Esophagus muscularis mucosa (tissue), 4 donors: ENCODE results near the gene FREM1. TPM values are rescaled to one million over a fixed set of nuclear protein-coding genes. Genes with fewer than 3 reads are reported as not detected.

ENCODE experiments used
- DNase-seq: peaks from one replicate; pipeline ENCODE4 v3.0.0-alpha.2; 2017; ENCODE audit errors: extremely low spot score
- H3K27ac ChIP-seq, 4 donors: fragments of 200-600 bp; sonication (generic); replicated peaks in 1 of 4; 1 replicate in 3 of 4; 2 replicates in 1 of 4; pipeline ENCODE4 v1.5.1; 2016 to 2019; ENCODE audit warnings: mild to moderate bottlenecking in 1 of 4
- H3K27me3 ChIP-seq, 4 donors: fragments of 200-600 bp; sonication (generic); one replicate each; pipeline versions ENCODE4 v1.5.1 to v1.6.0; 2016 to 2019
- H3K36me3 ChIP-seq, 4 donors: fragments of 200-600 bp; sonication (generic); one replicate each; pipeline ENCODE4 v1.5.1; 2016 to 2019
- H3K4me1 ChIP-seq, 4 donors: fragments of 200-600 bp; sonication (generic); one replicate each; pipeline ENCODE4 v1.5.1; 2016 to 2019
- H3K4me3 ChIP-seq, 4 donors: fragments of 200-600 bp; sonication (generic); 1 replicate in 2 of 4; 2 replicates in 2 of 4; pipeline ENCODE4 v1.5.1; 2016 to 2019; ENCODE audit warnings: mild to moderate bottlenecking in 4 of 4, moderate library complexity in 1 of 4
- H3K9me3 ChIP-seq, 4 donors: fragments of 200-600 bp; sonication (generic); 1 replicate in 3 of 4; 2 replicates in 1 of 4; pipeline ENCODE4 v1.5.1; 2016 to 2019
- CTCF ChIP-seq, 3 experiments: fragments of 200-600 bp in 2 of 3; fragments of 450-650 bp in 1 of 3; sonication (generic) in 2 of 3; IDR thresholded peaks; one replicate each; pipeline ENCODE4 v1.5.1; 2017 to 2019; ENCODE audit warnings: antibody characterized with exemption in 3 of 3, mild to moderate bottlenecking in 2 of 3, moderate library complexity in 1 of 3
- EP300 ChIP-seq: sonication (generic); formaldehyde crosslinking; IDR thresholded peaks from one replicate; pipeline ENCODE4 v1.6.1; 2017; ENCODE audit warnings: antibody characterized with exemption
- POLR2A ChIP-seq: fragments of 450-650 bp; IDR thresholded peaks from one replicate; pipeline ENCODE4 v1.6.1; 2017; ENCODE audit warnings: antibody characterized with exemption, moderate library complexity, mild to moderate bottlenecking, low read depth
- POLR2AphosphoS5 ChIP-seq, 2 donors: sonication (generic); formaldehyde crosslinking; IDR thresholded peaks; one replicate each; pipeline ENCODE4 v1.6.1; 2017; ENCODE audit warnings: antibody characterized with exemption in 2 of 2
- WGBS: methylation state at CpG from one replicate; pipeline ENCODE4 v1.1.5; 2018; 5-methylcytosine and 5-hydroxymethylcytosine counted together
- intact Hi-C: fragments of 100-400 bp; cut with DNase I; formaldehyde crosslinking; loops from one replicate; pipeline ENCODE4 v1.15.1; 2023
- total RNA-seq, 4 donors: library from RNA; depleted of rRNA; stranded (reverse); fragments of >200 nt; gene quantifications; one replicate each; pipeline versions ENCODE4 v1.1.0 to v1.2.1, GENCODE V29; 2016

The FREM1 gene
- total RNA-seq, 4 donors from 2014 or later: 0.58 to 3.5 (median 1.9) TPM

GRCh38 chr9:14868772-14869583, 41.2 kb downstream of the FREM1 start:
- no peak for DNase-seq
- TF ChIP-seq CTCF (IDR thresholded peaks at IDR 0.05): no peak
- TF ChIP-seq EP300: no peak
- no peak for TF ChIP-seq POLR2A
- no peak for TF ChIP-seq POLR2AphosphoS5 (IDR thresholded peaks at IDR 0.05)
- H3K9me3 ChIP-seq: no peaks in the 10 kb centered on the region
- 56% methylated on average over 15 of the region's 16 CpGs for WGBS
- H3K4me3 ChIP-seq: no peak overlapping the region
- no peaks in the 10 kb centered on the region for H3K27me3 ChIP-seq
- intact Hi-C loops: no loop called here
- H3K36me3 ChIP-seq: no peaks in the 10 kb centered on the region
- H3K4me1 ChIP-seq: no peaks in the 10 kb centered on the region
- no peak overlapping the region for H3K27ac ChIP-seq

GRCh38 chr9:14868418-14868771, 41.8 kb downstream of the FREM1 start:
- no peak for DNase-seq
- 80% methylated on average over 4 of the region's 4 CpGs for WGBS
- Histone ChIP-seq H3K27ac (no peak overlapping the region), H3K4me3 (no peak overlapping the region), H3K36me3 (no peaks in the 10 kb centered on the region), H3K4me1 (no peaks in the 10 kb centered on the region), H3K9me3 (no peaks in the 10 kb centered on the region), H3K27me3 (no peaks in the 10 kb centered on the region)
- intact Hi-C loops: no loop called here
- TF ChIP-seq CTCF (IDR thresholded peaks at IDR 0.05) (no peak), POLR2AphosphoS5 (IDR thresholded peaks at IDR 0.05) (no peak), POLR2A (no peak), EP300 (no peak)

- Histone ChIP-seq H3K4me3 (no peak overlapping the region), H3K27me3 (no peaks in the 10 kb centered on the region), H3K4me1 (no peaks in the 10 kb centered on the region), H3K27ac (no peak overlapping the region), H3K9me3 (no peaks in the 10 kb centered on the region), H3K36me3 (no peaks in the 10 kb centered on the region)
- no peak for TF ChIP-seq EP300
- TF ChIP-seq CTCF (IDR thresholded peaks at IDR 0.05): no peak
- no peak for TF ChIP-seq POLR2AphosphoS5 (IDR thresholded peaks at IDR 0.05)
- TF ChIP-seq POLR2A: no peak
- no peak for DNase-seq
- intact Hi-C loops: no loop called here
- 95% methylated on average over 2 of the region's 2 CpGs for WGBS
Measured at GRCh38 chr9:14866200-14866749, 44.0 kb downstream of the FREM1 start.

GRCh38 chr9:14864309-14864708, 45.9 kb downstream of the FREM1 start:
- H3K36me3 ChIP-seq: no peaks in the 10 kb centered on the region
- no peak overlapping the region for H3K4me3 ChIP-seq
- no peaks in the 10 kb centered on the region for H3K27me3 ChIP-seq
- 93% methylated on average over 1 of the region's 1 CpG for WGBS
- no peaks in the 10 kb centered on the region for H3K4me1 ChIP-seq
- no peak overlapping the region for H3K27ac ChIP-seq
- TF ChIP-seq POLR2A (no peak), EP300 (no peak), CTCF (IDR thresholded peaks at IDR 0.05) (no peak), POLR2AphosphoS5 (IDR thresholded peaks at IDR 0.05) (no peak)
- no peak for DNase-seq
- no peaks in the 10 kb centered on the region for H3K9me3 ChIP-seq
- intact Hi-C loops: no loop called here
